Measurements from ENCODE around the gene MTA1. TPM values are rescaled to one million over a fixed set of nuclear protein-coding genes. Genes with fewer than 3 reads are reported as not detected.

Gene MTA1
- polyA plus RNA-seq, 2 of the 4 experiments (the other 2 are of a cell fraction) = 46.8 to 86.7 TPM

- Histone ChIP-seq H3K4me1 (no peaks in the 10 kb centered on the region), H3K27ac (no peak overlapping the region), H3K4me3 (no peak overlapping the region), H3K4me2 (no peak overlapping the region), H3K9me3 (no peaks in the 10 kb centered on the region)
- ATAC-seq = no peak
- 93% methylated on average over 13 of the region's 14 CpGs for WGBS (ENCODE audit: missing lambda C conversion rate)
- ChIA-PET CTCF (interaction anchor here (0.9 to 6.8 kb wide), 7 partner anchors 10 to 36 kb away, joined by 3 to 34 read pairs (median 5); no protein-coding TSS in a partner anchor), POLR2A (interaction anchor here (0.7 kb wide), 1 partner anchor 36 kb away, joined by 4 read pairs; no protein-coding TSS in a partner anchor)
- no peak for DNase-seq (ENCODE audit: low read depth in 1 of 2, low spot score in 1 of 2)
- TF ChIP-seq CTCF (IDR thresholded peaks at IDR 0.05) (no peak), SMC3 (IDR thresholded peaks at IDR 0.05) (no peak), ZC3H11A (IDR thresholded peaks at IDR 0.05) (no peak), HEYL (CRISPR knock-in tag; IDR thresholded peaks at IDR 0.05) (no peak), PBX3 (IDR thresholded peaks at IDR 0.05) (no peak), POLR2A (IDR thresholded peaks at IDR 0.05; ENCODE audit: low read length) (no peak), ZNF302 (CRISPR knock-in tag; IDR thresholded peaks at IDR 0.05) (no peak), ZSCAN20 (CRISPR knock-in tag; IDR thresholded peaks at IDR 0.05) (no peak), HOXA7 (CRISPR knock-in tag; IDR thresholded peaks at IDR 0.05) (no peak), REST (IDR thresholded peaks at IDR 0.05) (no peak), TFCP2L1 (CRISPR knock-in tag; IDR thresholded peaks at IDR 0.05) (no peak), ELK1 (IDR thresholded peaks at IDR 0.05; ENCODE audit: low read depth, low read length) (no peak)
- FAIRE-seq = no peak
These were observed 34.2 kb downstream of the MTA1 start for GRCh38 chr14:105453847-105454246.

GRCh38 chr14:105455086-105455640 lies 35.5 kb downstream of the MTA1 start:
- FAIRE-seq (no peak), ATAC-seq (no peak), DNase-seq (ENCODE audit: low read depth in 1 of 2, low spot score in 1 of 2) (no peak)
- ChIA-PET POLR2A (no interaction called here), CTCF (interaction anchor here (0.7 to 6.8 kb wide), 3 partner anchors 16 to 35 kb away, joined by 3 to 34 read pairs (median 5); no protein-coding TSS in a partner anchor)
- no peak overlapping the region for H3K4me3 ChIP-seq
- 91% methylated on average over 22 of the region's 22 CpGs for WGBS (ENCODE audit: missing lambda C conversion rate)
- H3K9me3 ChIP-seq = no peaks in the 10 kb centered on the region
- TF ChIP-seq POLR2A (IDR thresholded peaks at IDR 0.05; ENCODE audit: low read length) (no peak), RCOR1 (IDR thresholded peaks at IDR 0.05; ENCODE audit: low read depth, low read length) (no peak), PHF8 (IDR thresholded peaks at IDR 0.05; ENCODE audit: borderline replicate concordance, low read depth) (no peak), CTCF (IDR thresholded peaks at IDR 0.05) (no peak), ZNF302 (CRISPR knock-in tag; IDR thresholded peaks at IDR 0.05) (no peak), FOSB (CRISPR knock-in tag; IDR thresholded peaks at IDR 0.05) (no peak), CHD4 (IDR thresholded peaks at IDR 0.05; ENCODE audit: borderline replicate concordance) (no peak), CEBPB (IDR thresholded peaks at IDR 0.05) (no peak), ESRRA (IDR thresholded peaks at IDR 0.05; ENCODE audit: borderline replicate concordance, low read length) (no peak), NFE2L2 (conservative IDR thresholded peaks at IDR 0.05; ENCODE audit: low read length) (no peak), TP53 (CRISPR knock-in tag; IDR thresholded peaks at IDR 0.05) (no peak), GATA3 (IDR thresholded peaks at IDR 0.05; ENCODE audit: borderline replicate concordance) (no peak), ELK1 (IDR thresholded peaks at IDR 0.05; ENCODE audit: low read depth, low read length) (no peak), EHMT2 (IDR thresholded peaks at IDR 0.05; ENCODE audit: low read depth) (no peak), SMC3 (IDR thresholded peaks at IDR 0.05) (no peak), FOSL2 (IDR thresholded peaks at IDR 0.05) (no peak), FOSL2 (CRISPR knock-in tag; IDR thresholded peaks at IDR 0.05) (no peak), JUN (IDR thresholded peaks at IDR 0.05) (no peak)
- H3K4me2 ChIP-seq = no peak overlapping the region
- no peak overlapping the region for H3K27ac ChIP-seq
- no peaks in the 10 kb centered on the region for H3K4me1 ChIP-seq
